ENCODE results near the gene APBA1.

The APBA1 gene

GRCh38 chr9:69516353-69517322 is 155.5 kb downstream of the APBA1 start:
- no peak for DNase-seq

GRCh38 chr9:69515810-69516209 is 156.4 kb downstream of the APBA1 start:
- DNase-seq, result no peak

DNA sequence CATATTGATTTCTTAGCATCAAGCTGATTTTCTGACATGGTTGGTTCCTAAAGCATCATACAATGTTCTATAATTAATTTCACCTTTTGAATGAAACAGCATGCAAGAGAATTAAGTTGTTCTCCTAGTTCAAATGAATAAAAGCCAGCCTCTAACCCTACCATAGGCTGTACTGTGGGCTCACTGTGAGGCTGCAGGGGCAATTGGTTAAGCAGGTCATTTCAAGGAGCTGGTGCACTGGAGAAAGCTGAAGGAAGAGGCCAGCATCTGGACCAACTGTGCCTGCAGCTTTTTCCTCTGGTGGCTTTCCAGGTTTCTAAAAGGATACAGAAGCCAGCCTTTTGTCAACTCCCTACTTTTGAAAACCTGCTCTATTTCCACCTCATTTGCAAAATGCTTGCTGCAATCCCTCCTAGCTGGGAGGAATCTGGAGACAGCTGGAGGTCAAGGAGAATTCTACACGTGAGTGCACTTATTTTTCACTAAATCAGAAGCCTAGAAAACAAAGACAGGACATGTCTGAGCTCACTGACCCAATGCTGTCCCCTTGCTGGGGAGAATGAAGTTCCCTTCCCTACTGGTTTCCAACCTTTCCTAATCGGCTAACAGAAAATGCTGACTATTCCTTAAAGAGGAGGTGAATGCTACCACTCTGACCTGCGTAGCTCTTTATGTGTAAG is 158.9 kb downstream of the APBA1 start:
- no peak for DNase-seq

DNA sequence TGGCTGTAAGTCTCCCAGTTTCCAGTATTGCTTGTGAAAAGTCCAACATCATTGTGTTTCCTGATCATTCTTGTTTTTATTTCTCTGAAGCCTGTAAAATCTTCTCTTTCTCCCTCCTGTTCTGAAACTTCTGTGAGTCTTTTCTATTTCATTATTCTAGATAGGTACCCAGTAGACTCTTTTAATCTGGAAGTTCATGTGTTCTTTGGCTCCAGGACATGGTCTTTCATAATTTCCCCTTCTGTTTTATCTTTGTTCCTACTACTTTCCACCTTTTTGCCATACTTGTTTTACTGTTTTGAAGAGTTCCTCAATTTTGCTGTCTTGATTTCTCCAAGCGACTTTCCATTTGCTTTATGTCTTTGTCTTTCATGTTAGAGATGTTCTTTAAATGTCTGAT is 168.1 kb downstream of the APBA1 start:
- no peak for DNase-seq

- DNase-seq, result no peak
Observed at GRCh38 chr9:69502671-69503301, 169.4 kb downstream of the APBA1 start.

GRCh38 chr9:69500896-69501295 is 171.3 kb downstream of the APBA1 start:
- no peak for DNase-seq

DNA sequence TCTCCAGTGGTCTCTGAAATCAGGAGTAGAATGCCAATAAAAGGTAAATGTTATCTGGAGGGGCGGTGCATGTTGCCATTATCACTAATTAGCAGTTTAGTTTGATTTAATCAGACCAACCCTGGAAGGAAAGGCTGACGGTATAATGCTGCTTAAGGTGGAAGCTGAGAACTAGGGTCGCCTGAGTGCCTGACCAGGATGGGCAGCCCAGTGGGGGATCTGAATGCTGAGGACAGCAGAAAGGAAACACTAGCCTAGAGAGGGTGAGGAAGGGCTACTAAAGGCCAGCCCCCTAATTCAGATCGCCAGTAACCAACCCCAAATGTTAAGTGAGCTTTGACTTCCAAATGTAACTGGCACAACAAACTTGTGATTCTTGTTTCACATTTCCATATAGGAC is 172.2 kb downstream of the APBA1 start:
- no peak for DNase-seq

GRCh38 chr9:69499407-69499806 is 172.8 kb downstream of the APBA1 start:
- no peak for DNase-seq

- no peak for DNase-seq
Observed at GRCh38 chr9:69498470-69498869, 173.7 kb downstream of the APBA1 start.

DNA sequence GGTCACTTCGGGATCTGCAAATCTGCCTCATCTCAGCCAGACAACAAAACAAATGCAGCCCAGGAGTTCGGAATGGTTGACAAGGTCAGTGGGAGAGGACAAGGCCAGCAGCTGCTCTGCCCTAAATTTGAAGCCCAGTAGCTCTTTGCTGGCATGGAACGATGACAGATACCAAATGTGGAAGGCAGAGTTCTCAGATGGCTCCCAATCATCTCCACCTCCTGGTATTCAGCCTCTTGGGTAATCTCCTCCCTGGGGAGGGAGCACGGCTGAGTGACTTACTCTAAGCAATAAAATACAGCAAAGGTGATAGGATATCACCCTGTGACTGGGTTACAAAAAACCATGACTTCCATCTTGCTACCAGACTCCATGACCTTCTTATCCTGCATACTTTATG is 174.4 kb downstream of the APBA1 start:
- DNase-seq, result no peak

DNA sequence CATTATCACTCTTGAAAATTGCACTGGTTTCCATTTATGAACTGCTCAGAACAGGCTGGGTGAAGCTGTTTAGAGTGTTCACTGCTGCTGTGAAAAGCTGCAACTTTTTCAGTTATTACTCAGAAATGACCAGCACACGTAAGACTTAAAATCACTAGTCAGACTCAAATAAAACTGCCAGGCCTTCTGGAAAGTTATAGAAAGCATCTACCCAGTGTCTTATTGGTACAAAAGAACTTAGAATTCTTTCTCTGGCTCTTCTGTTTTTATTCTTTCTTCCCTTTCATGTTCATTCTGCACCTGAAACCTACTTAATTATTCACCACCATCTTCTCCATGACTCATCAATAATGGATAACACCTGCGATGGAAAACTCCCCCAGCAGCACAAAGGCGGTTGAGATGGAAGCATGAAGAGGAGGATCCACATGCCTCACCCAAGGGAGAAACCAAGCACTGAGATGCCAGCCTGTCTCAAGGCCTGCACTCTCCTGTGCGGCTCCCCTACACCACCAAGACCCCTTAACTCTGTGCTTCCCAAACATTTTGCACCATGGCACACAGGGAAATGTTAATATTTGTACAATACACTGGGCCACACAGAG is 175.2 kb downstream of the APBA1 start:
- peak; percentile 7 for DNase-seq

DNA sequence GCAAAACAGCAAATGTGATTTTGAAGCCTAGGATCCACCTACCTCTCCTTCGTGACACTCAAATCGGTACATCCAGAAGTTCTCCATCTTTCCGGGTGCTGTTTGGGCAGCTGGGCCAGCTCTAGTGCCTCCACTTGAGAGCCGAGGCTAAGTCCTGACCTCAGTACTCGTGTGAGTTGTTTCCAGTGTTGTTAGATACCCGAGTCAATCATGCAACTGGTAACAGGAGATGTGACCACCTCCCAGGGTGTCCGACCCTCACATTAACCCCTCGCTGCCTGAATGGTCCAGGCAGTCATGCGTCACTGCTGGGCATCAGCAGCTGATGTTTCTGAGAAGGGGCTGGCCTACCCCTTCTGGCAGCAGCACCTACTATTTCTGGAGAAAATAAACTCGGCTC is 176.9 kb downstream of the APBA1 start:
- DNase-seq, result no peak

DNA sequence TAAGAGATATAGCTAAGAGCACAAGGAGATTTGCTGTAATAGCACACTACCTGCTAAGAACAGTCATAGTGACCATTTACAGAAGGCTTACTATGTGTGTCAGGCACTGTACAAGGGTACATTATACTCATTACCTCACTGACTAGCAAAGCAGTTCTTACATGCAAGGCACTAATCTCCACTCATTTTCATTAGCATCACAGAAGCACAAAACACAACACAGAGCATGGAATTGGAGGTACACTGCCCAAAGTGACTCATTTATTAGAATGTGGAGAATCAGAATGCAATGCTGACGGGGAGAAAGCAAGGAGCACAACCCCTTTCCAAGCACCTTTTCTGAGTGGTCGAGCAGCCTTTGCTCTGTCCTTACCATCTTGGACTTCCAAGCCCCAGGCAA is 177.4 kb downstream of the APBA1 start:
- no peak for DNase-seq

DNA sequence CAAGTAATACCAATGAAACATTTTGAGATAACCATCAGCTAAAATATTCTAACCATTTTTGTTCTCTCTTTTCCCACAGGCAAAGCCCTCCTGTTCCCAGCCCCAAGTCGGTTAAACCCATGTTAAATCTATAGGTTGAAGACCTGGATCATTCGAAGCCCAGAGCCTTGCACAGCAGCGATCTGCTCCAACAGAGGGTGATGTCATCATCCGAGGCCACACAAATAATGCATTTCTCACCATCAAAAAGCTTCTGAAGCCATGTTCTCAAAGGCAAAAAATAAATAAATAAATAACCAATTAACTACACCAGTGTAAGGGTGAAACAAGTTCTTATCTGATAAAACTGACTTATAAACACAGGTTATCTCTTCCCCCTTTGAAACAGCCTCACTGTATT is 178.0 kb downstream of the APBA1 start:
- no peak for DNase-seq

GRCh38 chr9:69486498-69486897 is 185.7 kb downstream of the APBA1 start:
- DNase-seq, result no peak

DNA sequence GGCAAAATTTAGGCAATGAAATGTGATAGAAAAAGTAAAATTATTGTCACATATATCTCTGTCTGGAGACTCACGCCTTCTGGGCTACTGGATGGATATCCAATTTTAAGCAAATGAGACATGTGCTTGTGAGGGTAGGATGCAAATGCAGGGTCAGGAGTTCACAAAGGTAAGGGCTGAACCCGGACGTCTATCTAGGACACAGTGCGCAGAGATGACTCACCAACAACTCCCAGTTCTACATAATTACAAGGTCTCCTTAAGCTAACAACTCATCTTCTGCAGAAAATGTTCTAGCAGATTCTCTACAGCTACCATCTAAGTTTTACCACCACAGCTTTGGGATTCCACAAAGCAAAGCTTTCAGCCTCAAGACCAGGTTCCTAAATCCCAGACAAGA is 186.7 kb downstream of the APBA1 start:
- no peak for DNase-seq

GRCh38 chr9:69483886-69484422 is 188.2 kb downstream of the APBA1 start:
- no peak for DNase-seq

- no peak for DNase-seq
Observed at GRCh38 chr9:69476797-69477196, 195.4 kb downstream of the APBA1 start.

DNA sequence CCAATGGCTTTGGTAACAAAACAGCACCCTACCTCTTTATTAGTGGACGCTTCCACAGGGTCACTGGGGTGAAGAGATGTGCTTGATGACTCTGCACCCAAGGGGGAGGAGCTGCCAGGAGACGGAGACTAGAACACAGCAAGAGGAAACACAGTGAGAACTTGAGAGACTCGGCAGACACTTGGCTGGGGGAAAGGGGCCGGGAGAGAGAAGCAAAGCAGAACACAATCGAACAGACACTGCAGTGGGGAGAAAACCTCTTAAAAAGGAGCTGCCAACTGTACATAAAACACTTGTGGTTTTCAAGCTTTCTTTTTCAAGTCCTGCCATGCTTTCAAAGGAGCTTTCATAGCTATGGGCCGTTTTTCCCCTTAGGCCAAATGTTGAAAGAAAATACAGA is 196.2 kb downstream of the APBA1 start:
- DNase-seq, result peak; percentile 8

DNA sequence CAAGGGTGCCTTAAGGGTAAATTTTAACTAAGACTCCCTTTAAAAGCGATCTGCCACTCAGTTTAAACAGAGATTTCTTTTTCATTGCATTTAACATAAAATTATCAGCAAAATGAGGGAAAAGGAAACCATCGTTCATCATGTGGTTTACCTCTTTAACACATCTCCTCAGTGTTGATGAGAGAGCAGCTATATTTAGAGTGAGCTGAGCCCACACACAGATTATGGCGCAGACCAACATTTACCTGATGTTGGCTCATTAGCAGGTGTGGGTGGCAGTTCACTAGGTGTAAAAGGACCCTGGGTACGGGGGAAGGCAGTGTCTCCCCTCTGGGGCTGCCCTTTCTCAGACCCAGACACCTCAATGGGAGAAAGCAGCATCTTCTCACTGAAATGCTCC is 197.3 kb downstream of the APBA1 start:
- no peak for DNase-seq

- DNase-seq, result no peak
Observed at GRCh38 chr9:69472101-69472620, 200.0 kb downstream of the APBA1 start.

DNA sequence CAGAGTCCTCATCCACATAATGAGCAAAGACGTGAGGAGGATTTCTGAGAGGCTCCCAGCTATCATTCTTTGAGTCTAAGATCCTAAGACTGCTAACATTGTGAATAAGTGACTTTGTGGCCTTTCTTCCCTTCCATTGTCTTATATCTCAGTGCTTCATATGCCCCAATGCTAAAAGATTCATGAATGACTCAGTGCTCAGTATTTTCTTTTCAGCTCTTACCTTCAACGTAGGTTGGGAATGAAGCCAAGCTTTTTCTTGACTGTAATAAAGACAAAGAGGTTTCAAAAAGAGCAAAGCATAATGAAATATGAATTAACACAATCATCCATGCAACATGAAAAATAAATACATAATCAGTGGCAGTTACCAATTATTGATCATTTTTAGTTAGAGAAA is 200.7 kb downstream of the APBA1 start:
- DNase-seq, result no peak

Measured in activated CD4-positive, alpha-beta T cell treated with anti-CD3 and anti-CD28 coated beads for 48 hours (primary cell).